Activated gamma-delta T cell (primary cell): ENCODE results near the gene NUP50.
"Not testable (repeated sequence)": the region's sequence is repeated elsewhere in the genome, so short reads cannot be mapped to it uniquely, and the experiment has no call there.

Experiments used
- DNase-seq: peaks from one replicate; lab custom pipeline; 2025; lab: John Stamatoyannopoulos, UW

NUP50 gene

GRCh38 chr22:45159652-45160462 is 3.9 kb upstream of the NUP50 start:
- DNase-seq: no peak

GRCh38 chr22:45162531-45162930 is 1.2 kb upstream of the NUP50 start:
- DNase-seq: no peak

GRCh38 chr22:45163099-45163450 is 650 bp upstream of the NUP50 start:
- DNase-seq: no peak

GRCh38 chr22:45164270-45165088 is 754 bp downstream of the NUP50 start:
- peak; percentile 39 for DNase-seq

- no peak for DNase-seq
Measured at GRCh38 chr22:45166932-45167331, 3.2 kb downstream of the NUP50 start.

- DNase-seq: no peak
Measured at GRCh38 chr22:45169591-45170466, 6.1 kb downstream of the NUP50 start.

GRCh38 chr22:45171830-45172229 is 8.1 kb downstream of the NUP50 start:
- DNase-seq: no peak

GRCh38 chr22:45172881-45173585 is 9.3 kb downstream of the NUP50 start:
- no peak for DNase-seq

GRCh38 chr22:45179276-45180049 is 15.7 kb downstream of the NUP50 start:
- no peak for DNase-seq

- DNase-seq: no peak
Measured at GRCh38 chr22:45180146-45180679, 16.5 kb downstream of the NUP50 start.

GRCh38 chr22:45181240-45181639 is 17.5 kb downstream of the NUP50 start:
- DNase-seq: no peak

- DNase-seq: no peak
Measured at GRCh38 chr22:45181766-45182165, 18.0 kb downstream of the NUP50 start.

- DNase-seq: no peak
Measured at GRCh38 chr22:45183974-45184373, 20.2 kb downstream of the NUP50 start.

GRCh38 chr22:45185718-45186514 is 22.2 kb downstream of the NUP50 start:
- no peak for DNase-seq

GRCh38 chr22:45187891-45188290 is 24.2 kb downstream of the NUP50 start:
- DNase-seq: no peak

GRCh38 chr22:45188779-45189178 is 25.1 kb downstream of the NUP50 start:
- DNase-seq: no peak

- no peak for DNase-seq
Measured at GRCh38 chr22:45190202-45190872, 26.6 kb downstream of the NUP50 start.

GRCh38 chr22:45191746-45192145 is 28.0 kb downstream of the NUP50 start:
- not testable (repeated sequence) for DNase-seq

- DNase-seq: no peak
Measured at GRCh38 chr22:45192701-45193187, 29.0 kb downstream of the NUP50 start.
